Endothelial cell of umbilical vein (primary cell): Measurements from ENCODE around the gene LCN15.

Experiments used
- CTCF ChIP-seq, 2 donors: IDR thresholded peaks; 1 replicate in 1 of 2; 2 replicates in 1 of 2; pipeline ENCODE4 v1.5.1; 2011; ENCODE audit warnings: low read length in 2 of 2, mild to moderate bottlenecking in 2 of 2, moderate library complexity in 2 of 2, control low read depth in 1 of 2, inconsistent platforms in 1 of 2, low read depth in 1 of 2; ENCODE audit not compliant: insufficient read depth in 1 of 2; ENCODE audit errors: extremely low read depth in 1 of 2
- EZH2 ChIP-seq: IDR thresholded peaks from 2 replicates; pipeline ENCODE4 v1.6.1; 2012; ENCODE audit warnings: borderline replicate concordance, low read depth, mild to moderate bottlenecking, moderate library complexity, low read length, inconsistent platforms; ENCODE audit not compliant: severe bottlenecking
- FOS ChIP-seq: IDR thresholded peaks from 2 replicates; pipeline ENCODE4 v1.6.1; 2011; ENCODE audit warnings: mild to moderate bottlenecking, low read length, moderate library complexity, borderline replicate concordance; ENCODE audit not compliant: insufficient read depth
- MAX ChIP-seq: IDR thresholded peaks from 2 replicates; pipeline ENCODE4 v1.6.1; 2011; ENCODE audit not compliant: insufficient read depth, insufficient read length
- MYC ChIP-seq: IDR thresholded peaks from one replicate; pipeline ENCODE4 v1.6.1; 2011; ENCODE audit warnings: mild to moderate bottlenecking, low read depth, low read length
- POLR2A ChIP-seq: IDR thresholded peaks from 2 replicates; pipeline ENCODE4 v1.6.1; 2012; ENCODE audit warnings: low read depth, mild to moderate bottlenecking, control low read depth, low read length
- POLR2AphosphoS5 ChIP-seq: IDR thresholded peaks from 2 replicates; pipeline ENCODE4 v1.6.1; 2012; ENCODE audit warnings: low read depth, mild to moderate bottlenecking, control low read depth, low read length, moderate library complexity; ENCODE audit not compliant: insufficient read depth

DNA sequence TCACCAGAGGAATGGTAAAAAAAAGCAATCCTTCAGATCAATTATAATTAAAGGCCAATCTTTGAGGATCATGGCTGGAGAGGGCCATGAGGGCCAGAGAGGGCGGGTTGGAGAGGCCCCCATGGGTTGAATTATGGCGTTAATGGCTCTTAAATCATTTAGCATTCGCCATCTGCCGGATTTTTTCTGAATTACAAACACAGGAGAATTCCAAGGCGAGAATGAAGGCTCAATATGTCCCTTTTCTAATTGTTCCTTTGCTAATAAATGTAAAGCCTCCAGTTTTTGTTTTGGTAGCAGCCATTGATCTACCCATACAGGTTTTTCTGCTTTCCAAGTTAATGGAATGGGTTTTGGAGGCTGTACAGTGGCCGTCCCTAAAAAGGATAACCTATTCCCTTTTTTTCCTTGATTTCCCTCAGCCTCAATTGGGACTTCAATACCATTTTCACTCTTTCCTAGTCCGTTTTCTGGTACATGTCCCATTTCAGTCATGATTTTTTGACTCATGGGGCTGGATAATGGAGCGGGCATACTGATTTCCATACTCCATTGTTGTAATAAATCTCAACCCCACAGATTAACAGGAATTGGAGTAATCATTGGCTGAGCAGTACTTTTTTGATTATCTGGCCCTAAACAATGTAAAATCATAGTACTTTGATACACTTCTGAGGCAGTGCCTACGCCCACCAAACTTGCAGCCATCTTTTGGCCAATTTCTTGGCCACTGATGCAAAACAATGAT lies 20.1 kb upstream of the LCN15 start:
- no peak for TF ChIP-seq POLR2AphosphoS5
- TF ChIP-seq CTCF (IDR thresholded peaks at IDR 0.05; ENCODE audit: extremely low read depth in 1 of 2, insufficient read depth in 1 of 2, low read depth in 1 of 2, low read length in 2 of 2) = peak in 1 of 2 donors; percentile 14
- no peak for TF ChIP-seq MYC
- no peak for TF ChIP-seq MAX
- TF ChIP-seq FOS = no peak
- TF ChIP-seq POLR2A = no peak
- TF ChIP-seq EZH2 = no peak
